SK-N-SH treated with all-trans-retinoic acid at 6 μM for 48 hours (cell line): Measurements from ENCODE around the gene COL6A1.

ENCODE experiments used
- ATAC-seq: fragments of 200-7000 bp; cut with Tn5 transposase; 3 replicates; pipeline ENCODE4 v1.9.1; 2020; ENCODE audit warnings: mild to moderate bottlenecking, moderate library complexity
- ARNTL ChIP-seq: fragments of 450-650 bp; formaldehyde crosslinking; IDR thresholded peaks from 2 replicates; pipeline ENCODE4 v1.5.0; 2020; ENCODE audit warnings: low read depth, mild to moderate bottlenecking, moderate library complexity, borderline replicate concordance
- BACH2 ChIP-seq: fragments of 250-450 bp; sonication (Bioruptor Pico); IDR thresholded peaks from 2 replicates; pipeline ENCODE4 v1.9.0; 2021; ENCODE audit warnings: mild to moderate bottlenecking, borderline replicate concordance
- CSDC2 ChIP-seq: fragments of 250-450 bp; sonication (Bioruptor Pico); IDR thresholded peaks from 2 replicates; pipeline ENCODE4 v1.5.0; 2020; ENCODE audit warnings: mild to moderate bottlenecking, moderate library complexity
- ESRRG ChIP-seq: fragments of 250-450 bp; sonication (Bioruptor Pico); IDR thresholded peaks from 2 replicates; pipeline ENCODE4 v1.6.1; 2021; ENCODE audit warnings: mild to moderate bottlenecking
- GLIS3 ChIP-seq: fragments of 250-450 bp; sonication (Bioruptor Pico); IDR thresholded peaks from 2 replicates; pipeline ENCODE4 v1.5.0; 2020; ENCODE audit warnings: mild to moderate bottlenecking, moderate library complexity
- ISL1 ChIP-seq: fragments of 250-450 bp; sonication (Bioruptor Pico); IDR thresholded peaks from 2 replicates; pipeline ENCODE4 v2.1.2; 2022; ENCODE audit warnings: mild to moderate bottlenecking, moderate library complexity
- OSR1 ChIP-seq: fragments of 250-450 bp; sonication (Bioruptor Pico); IDR thresholded peaks from 2 replicates; pipeline ENCODE4 v1.8.0; 2022; ENCODE audit warnings: moderate library complexity, mild to moderate bottlenecking, inconsistent platforms
- PPARA ChIP-seq: fragments of 250-450 bp; sonication (Bioruptor Pico); IDR thresholded peaks from 2 replicates; pipeline ENCODE4 v1.5.0; 2020; ENCODE audit warnings: mild to moderate bottlenecking, borderline replicate concordance
- RARB ChIP-seq: fragments of 250-450 bp; sonication (Bioruptor Pico); IDR thresholded peaks from 2 replicates; pipeline ENCODE4 v1.8.0; 2021; ENCODE audit warnings: mild to moderate bottlenecking, moderate library complexity
- SNAI2 ChIP-seq: fragments of 250-450 bp; sonication (Bioruptor Pico); IDR thresholded peaks from 2 replicates; pipeline ENCODE4 v1.5.0; 2020; ENCODE audit warnings: mild to moderate bottlenecking, moderate library complexity
- TOX ChIP-seq: fragments of 250-450 bp; sonication (Bioruptor Pico); IDR thresholded peaks from 2 replicates; pipeline ENCODE4 v1.8.0; 2021; ENCODE audit warnings: mild to moderate bottlenecking, moderate library complexity, borderline replicate concordance
- ZC3H10 ChIP-seq: fragments of 250-450 bp; sonication (Bioruptor Pico); IDR thresholded peaks from 2 replicates; pipeline ENCODE4 v1.5.1; 2021; ENCODE audit warnings: mild to moderate bottlenecking, moderate library complexity
- ZFP3 ChIP-seq: fragments of 250-450 bp; sonication (Bioruptor Pico); IDR thresholded peaks from 2 replicates; pipeline ENCODE4 v1.5.0; 2020; ENCODE audit warnings: mild to moderate bottlenecking, moderate library complexity
- ZFP30 ChIP-seq: fragments of 450-650 bp; formaldehyde crosslinking; IDR thresholded peaks from 2 replicates; pipeline ENCODE4 v1.5.0; 2022; ENCODE audit warnings: mild to moderate bottlenecking, moderate library complexity
- ZNF565 ChIP-seq: fragments of 450-650 bp; formaldehyde crosslinking; conservative IDR thresholded peaks from 2 replicates; pipeline ENCODE4 v1.5.0; 2020; ENCODE audit warnings: low read depth, mild to moderate bottlenecking, moderate library complexity
- ZNF70 ChIP-seq: fragments of 450-650 bp; formaldehyde crosslinking; IDR thresholded peaks from 2 replicates; pipeline ENCODE4 v1.5.0; 2020; ENCODE audit warnings: mild to moderate bottlenecking, moderate library complexity
- ZNF8 ChIP-seq: fragments of 450-650 bp; formaldehyde crosslinking; IDR thresholded peaks from 2 replicates; pipeline ENCODE4 v1.5.0; 2020; ENCODE audit warnings: mild to moderate bottlenecking, moderate library complexity
- TF ChIP-seq, protein P1 (sequence below): fragments of 250-450 bp; sonication (Bioruptor Pico); IDR thresholded peaks from 2 replicates; pipeline ENCODE4 v1.8.0; 2021; ENCODE audit warnings: low read depth, mild to moderate bottlenecking, moderate library complexity, borderline replicate concordance
- TF ChIP-seq, protein P2 (sequence below): fragments of 250-450 bp; sonication (Bioruptor Pico); IDR thresholded peaks from 2 replicates; pipeline ENCODE4 v1.8.0; 2020; ENCODE audit warnings: mild to moderate bottlenecking, moderate library complexity, borderline replicate concordance
- TF ChIP-seq, protein P3 (sequence below): fragments of 250-450 bp; sonication (Bioruptor Pico); IDR thresholded peaks from 2 replicates; pipeline ENCODE4 v1.5.0; 2020; ENCODE audit warnings: mild to moderate bottlenecking, moderate library complexity
- TF ChIP-seq, protein P4 (sequence below): fragments of 250-450 bp; sonication (Bioruptor Pico); IDR thresholded peaks from 2 replicates; pipeline ENCODE4 v1.5.1; 2020; ENCODE audit warnings: low read depth, mild to moderate bottlenecking, moderate library complexity

COL6A1 gene

DNA sequence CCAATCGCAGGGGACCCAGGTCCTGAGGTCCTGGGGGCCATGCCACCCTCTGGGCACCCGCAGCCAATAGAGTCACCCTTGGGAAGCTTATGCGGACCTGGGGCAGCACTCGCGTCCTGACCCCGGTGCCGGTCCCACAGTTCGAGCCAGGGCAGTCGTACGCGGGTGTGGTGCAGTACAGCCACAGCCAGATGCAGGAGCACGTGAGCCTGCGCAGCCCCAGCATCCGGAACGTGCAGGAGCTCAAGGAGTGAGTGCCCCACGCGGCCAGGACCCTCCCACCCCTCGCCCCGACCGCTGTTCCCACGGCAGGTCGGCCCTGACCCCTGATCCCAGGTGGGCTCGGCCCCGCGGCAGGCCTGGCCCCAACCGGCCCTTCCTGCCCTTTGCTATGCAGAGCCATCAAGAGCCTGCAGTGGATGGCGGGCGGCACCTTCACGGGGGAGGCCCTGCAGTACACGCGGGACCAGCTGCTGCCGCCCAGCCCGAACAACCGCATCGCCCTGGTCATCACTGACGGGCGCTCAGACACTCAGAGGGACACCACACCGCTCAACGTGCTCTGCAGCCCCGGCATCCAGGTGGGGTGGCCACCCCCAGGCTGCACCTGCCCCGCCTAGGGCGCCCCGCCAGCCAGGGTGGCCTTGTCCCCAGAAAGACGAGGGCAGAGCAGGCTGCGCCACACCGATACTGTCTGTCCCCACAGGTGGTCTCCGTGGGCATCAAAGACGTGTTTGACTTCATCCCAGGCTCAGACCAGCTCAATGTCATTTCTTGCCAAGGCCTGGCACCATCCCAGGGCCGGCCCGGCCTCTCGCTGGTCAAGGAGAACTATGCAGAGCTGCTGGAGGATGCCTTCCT lies 20.5 kb downstream of the COL6A1 start:
- no peak for ATAC-seq
- TF ChIP-seq, protein P1, sequence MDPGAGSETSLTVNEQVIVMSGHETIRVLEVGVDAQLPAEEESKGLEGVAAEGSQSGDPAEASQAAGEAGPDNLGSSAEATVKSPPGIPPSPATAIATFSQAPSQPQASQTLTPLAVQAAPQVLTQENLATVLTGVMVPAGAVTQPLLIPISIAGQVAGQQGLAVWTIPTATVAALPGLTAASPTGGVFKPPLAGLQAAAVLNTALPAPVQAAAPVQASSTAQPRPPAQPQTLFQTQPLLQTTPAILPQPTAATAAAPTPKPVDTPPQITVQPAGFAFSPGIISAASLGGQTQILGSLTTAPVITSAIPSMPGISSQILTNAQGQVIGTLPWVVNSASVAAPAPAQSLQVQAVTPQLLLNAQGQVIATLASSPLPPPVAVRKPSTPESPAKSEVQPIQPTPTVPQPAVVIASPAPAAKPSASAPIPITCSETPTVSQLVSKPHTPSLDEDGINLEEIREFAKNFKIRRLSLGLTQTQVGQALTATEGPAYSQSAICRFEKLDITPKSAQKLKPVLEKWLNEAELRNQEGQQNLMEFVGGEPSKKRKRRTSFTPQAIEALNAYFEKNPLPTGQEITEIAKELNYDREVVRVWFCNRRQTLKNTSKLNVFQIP (CRISPR knock-in tag): no peak
- TF ChIP-seq TOX (CRISPR knock-in tag) (no peak), PPARA (CRISPR knock-in tag) (no peak), ZNF565 (no peak), ZFP30 (CRISPR knock-in tag) (no peak), RARB (CRISPR knock-in tag) (no peak)
- TF ChIP-seq, protein P2, sequence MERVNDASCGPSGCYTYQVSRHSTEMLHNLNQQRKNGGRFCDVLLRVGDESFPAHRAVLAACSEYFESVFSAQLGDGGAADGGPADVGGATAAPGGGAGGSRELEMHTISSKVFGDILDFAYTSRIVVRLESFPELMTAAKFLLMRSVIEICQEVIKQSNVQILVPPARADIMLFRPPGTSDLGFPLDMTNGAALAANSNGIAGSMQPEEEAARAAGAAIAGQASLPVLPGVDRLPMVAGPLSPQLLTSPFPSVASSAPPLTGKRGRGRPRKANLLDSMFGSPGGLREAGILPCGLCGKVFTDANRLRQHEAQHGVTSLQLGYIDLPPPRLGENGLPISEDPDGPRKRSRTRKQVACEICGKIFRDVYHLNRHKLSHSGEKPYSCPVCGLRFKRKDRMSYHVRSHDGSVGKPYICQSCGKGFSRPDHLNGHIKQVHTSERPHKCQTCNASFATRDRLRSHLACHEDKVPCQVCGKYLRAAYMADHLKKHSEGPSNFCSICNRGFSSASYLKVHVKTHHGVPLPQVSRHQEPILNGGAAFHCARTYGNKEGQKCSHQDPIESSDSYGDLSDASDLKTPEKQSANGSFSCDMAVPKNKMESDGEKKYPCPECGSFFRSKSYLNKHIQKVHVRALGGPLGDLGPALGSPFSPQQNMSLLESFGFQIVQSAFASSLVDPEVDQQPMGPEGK (CRISPR knock-in tag): no peak
- TF ChIP-seq, protein P3, sequence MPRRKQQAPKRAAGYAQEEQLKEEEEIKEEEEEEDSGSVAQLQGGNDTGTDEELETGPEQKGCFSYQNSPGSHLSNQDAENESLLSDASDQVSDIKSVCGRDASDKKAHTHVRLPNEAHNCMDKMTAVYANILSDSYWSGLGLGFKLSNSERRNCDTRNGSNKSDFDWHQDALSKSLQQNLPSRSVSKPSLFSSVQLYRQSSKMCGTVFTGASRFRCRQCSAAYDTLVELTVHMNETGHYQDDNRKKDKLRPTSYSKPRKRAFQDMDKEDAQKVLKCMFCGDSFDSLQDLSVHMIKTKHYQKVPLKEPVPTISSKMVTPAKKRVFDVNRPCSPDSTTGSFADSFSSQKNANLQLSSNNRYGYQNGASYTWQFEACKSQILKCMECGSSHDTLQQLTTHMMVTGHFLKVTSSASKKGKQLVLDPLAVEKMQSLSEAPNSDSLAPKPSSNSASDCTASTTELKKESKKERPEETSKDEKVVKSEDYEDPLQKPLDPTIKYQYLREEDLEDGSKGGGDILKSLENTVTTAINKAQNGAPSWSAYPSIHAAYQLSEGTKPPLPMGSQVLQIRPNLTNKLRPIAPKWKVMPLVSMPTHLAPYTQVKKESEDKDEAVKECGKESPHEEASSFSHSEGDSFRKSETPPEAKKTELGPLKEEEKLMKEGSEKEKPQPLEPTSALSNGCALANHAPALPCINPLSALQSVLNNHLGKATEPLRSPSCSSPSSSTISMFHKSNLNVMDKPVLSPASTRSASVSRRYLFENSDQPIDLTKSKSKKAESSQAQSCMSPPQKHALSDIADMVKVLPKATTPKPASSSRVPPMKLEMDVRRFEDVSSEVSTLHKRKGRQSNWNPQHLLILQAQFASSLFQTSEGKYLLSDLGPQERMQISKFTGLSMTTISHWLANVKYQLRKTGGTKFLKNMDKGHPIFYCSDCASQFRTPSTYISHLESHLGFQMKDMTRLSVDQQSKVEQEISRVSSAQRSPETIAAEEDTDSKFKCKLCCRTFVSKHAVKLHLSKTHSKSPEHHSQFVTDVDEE (CRISPR knock-in tag): no peak
- TF ChIP-seq, all 23 proteins: peak for 0

DNA sequence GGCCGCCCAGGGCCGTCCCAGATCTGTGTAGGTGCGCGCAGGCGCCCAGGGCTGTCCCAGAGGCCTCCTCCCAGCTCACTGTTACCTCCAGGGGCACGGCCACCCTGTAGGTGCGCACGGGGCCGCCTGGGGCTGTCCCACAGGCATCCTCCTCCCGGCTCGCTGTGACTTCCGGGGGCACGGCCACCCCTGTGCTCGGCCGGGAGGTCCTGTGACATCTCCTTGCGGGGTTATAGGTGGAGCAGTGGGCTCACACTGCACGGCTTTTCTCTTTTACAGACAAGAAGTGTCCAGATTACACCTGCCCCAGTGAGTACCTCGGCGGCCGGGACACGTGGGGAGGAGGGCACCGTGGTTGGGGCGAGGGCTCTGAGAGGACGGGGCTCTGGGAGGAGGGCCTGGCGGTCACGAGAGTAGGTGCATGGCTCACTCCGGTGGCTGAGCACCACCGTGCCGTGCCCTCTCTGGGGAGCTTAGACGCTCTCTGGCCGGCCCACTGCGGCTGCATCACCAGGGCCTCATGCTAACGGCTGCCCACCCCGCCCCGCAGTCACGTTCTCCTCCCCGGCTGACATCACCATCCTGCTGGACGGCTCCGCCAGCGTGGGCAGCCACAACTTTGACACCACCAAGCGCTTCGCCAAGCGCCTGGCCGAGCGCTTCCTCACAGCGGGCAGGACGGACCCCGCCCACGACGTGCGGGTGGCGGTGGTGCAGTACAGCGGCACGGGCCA lies 21.4 kb downstream of the COL6A1 start:
- ATAC-seq: no peak

DNA sequence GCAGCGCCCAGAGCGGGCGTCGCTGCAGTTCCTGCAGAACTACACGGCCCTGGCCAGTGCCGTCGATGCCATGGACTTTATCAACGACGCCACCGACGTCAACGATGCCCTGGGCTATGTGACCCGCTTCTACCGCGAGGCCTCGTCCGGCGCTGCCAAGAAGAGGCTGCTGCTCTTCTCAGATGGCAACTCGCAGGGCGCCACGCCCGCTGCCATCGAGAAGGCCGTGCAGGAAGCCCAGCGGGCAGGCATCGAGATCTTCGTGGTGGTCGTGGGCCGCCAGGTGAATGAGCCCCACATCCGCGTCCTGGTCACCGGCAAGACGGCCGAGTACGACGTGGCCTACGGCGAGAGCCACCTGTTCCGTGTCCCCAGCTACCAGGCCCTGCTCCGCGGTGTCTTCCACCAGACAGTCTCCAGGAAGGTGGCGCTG lies 22.0 kb downstream of the COL6A1 start:
- no peak for TF ChIP-seq ZFP30 (CRISPR knock-in tag)
- TF ChIP-seq ESRRG (CRISPR knock-in tag): no peak
- no peak for TF ChIP-seq BACH2 (CRISPR knock-in tag)
- TF ChIP-seq TOX (CRISPR knock-in tag): no peak
- TF ChIP-seq OSR1 (CRISPR knock-in tag): no peak
- TF ChIP-seq ARNTL (CRISPR knock-in tag): no peak
- TF ChIP-seq RARB (CRISPR knock-in tag): no peak
- TF ChIP-seq ZC3H10 (CRISPR knock-in tag): no peak
- TF ChIP-seq PPARA (CRISPR knock-in tag): no peak
- no peak for TF ChIP-seq ZNF8
- TF ChIP-seq ISL1 (CRISPR knock-in tag): no peak
- no peak for TF ChIP-seq ZNF70 (CRISPR knock-in tag)
- TF ChIP-seq, protein P4, sequence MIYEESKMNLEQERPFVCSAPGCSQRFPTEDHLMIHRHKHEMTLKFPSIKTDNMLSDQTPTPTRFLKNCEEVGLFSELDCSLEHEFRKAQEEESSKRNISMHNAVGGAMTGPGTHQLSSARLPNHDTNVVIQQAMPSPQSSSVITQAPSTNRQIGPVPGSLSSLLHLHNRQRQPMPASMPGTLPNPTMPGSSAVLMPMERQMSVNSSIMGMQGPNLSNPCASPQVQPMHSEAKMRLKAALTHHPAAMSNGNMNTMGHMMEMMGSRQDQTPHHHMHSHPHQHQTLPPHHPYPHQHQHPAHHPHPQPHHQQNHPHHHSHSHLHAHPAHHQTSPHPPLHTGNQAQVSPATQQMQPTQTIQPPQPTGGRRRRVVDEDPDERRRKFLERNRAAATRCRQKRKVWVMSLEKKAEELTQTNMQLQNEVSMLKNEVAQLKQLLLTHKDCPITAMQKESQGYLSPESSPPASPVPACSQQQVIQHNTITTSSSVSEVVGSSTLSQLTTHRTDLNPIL (CRISPR knock-in tag): no peak
- no peak for TF ChIP-seq SNAI2
- TF ChIP-seq, protein P1 (CRISPR knock-in tag): no peak
- TF ChIP-seq, protein P3 (CRISPR knock-in tag): no peak
- TF ChIP-seq GLIS3 (CRISPR knock-in tag): no peak
- TF ChIP-seq ZFP3 (CRISPR knock-in tag): no peak
- no peak for TF ChIP-seq CSDC2 (CRISPR knock-in tag)
- TF ChIP-seq, protein P2 (CRISPR knock-in tag): no peak
- ATAC-seq: no peak

More for the DNA sequence above, 21.4 kb downstream of the COL6A1 start:
- TF ChIP-seq ZC3H10 (CRISPR knock-in tag) (no peak), ESRRG (CRISPR knock-in tag) (no peak)
